GOT3 (cell line): Measurements from ENCODE around the gene DIABLO.
"Not testable (repeated sequence)": the region's sequence is repeated elsewhere in the genome, so short reads cannot be mapped to it uniquely, and the experiment has no call there.

Experiments
- DNase-seq: peaks from one replicate; lab custom pipeline; 2025; ENCODE audit warnings: mixed read lengths; lab: John Stamatoyannopoulos, UW

DIABLO gene

GRCh38 chr12:122189626-122190475 is 36.0 kb downstream of the DIABLO start:
- no peak for DNase-seq

GRCh38 chr12:122187466-122187865 is 38.4 kb downstream of the DIABLO start:
- DNase-seq = no peak

- no peak for DNase-seq
Observed at GRCh38 chr12:122185494-122186082, 40.3 kb downstream of the DIABLO start.

GRCh38 chr12:122185079-122185478 is 40.8 kb downstream of the DIABLO start:
- no peak for DNase-seq

- DNase-seq = no peak
Observed at GRCh38 chr12:122184517-122184916, 41.3 kb downstream of the DIABLO start.

- no peak for DNase-seq
Observed at GRCh38 chr12:122183588-122183940, 42.3 kb downstream of the DIABLO start.

GRCh38 chr12:122182887-122183587 is 42.8 kb downstream of the DIABLO start, which contains the start of gene LRRC43:
TSS of gene LRRC43 (plus strand) at chr12:122183123. CDS start at chr12:122183145, 22 bp downstream.
- no peak for DNase-seq

- not testable (repeated sequence) for DNase-seq
Observed at GRCh38 chr12:122176473-122176872, 49.4 kb downstream of the DIABLO start.

GRCh38 chr12:122174155-122174845 is 51.6 kb downstream of the DIABLO start, which contains the start of gene IL31:
TSS of gene IL31 (minus strand) at chr12:122174221. CDS start at chr12:122174172, 49 bp downstream.
- DNase-seq = no peak

GRCh38 chr12:122172262-122172939 is 53.5 kb downstream of the DIABLO start:
- no peak for DNase-seq

- no peak for DNase-seq
Observed at GRCh38 chr12:122171399-122171798, 54.5 kb downstream of the DIABLO start.

- no peak for DNase-seq
Observed at GRCh38 chr12:122168492-122168891, 57.4 kb downstream of the DIABLO start.

- DNase-seq = no peak
Observed at GRCh38 chr12:122167356-122167925, 58.4 kb downstream of the DIABLO start.

GRCh38 chr12:122166422-122167349 is 59.2 kb downstream of the DIABLO start:
- DNase-seq = no peak

- DNase-seq = no peak
Observed at GRCh38 chr12:122162976-122163375, 62.9 kb downstream of the DIABLO start.

GRCh38 chr12:122161682-122162081 is 64.2 kb downstream of the DIABLO start:
- DNase-seq = no peak

- no peak for DNase-seq
Observed at GRCh38 chr12:122160761-122161160, 65.1 kb downstream of the DIABLO start.

- no peak for DNase-seq
Observed at GRCh38 chr12:122159882-122160281, 66.0 kb downstream of the DIABLO start.

GRCh38 chr12:122158700-122159285 is 67.1 kb downstream of the DIABLO start:
- DNase-seq = no peak
